ENCODE data around the gene NIPBL. TPM values are rescaled to one million over a fixed set of nuclear protein-coding genes. Genes with fewer than 3 reads are reported as not detected.

The NIPBL gene
- total and polyA plus RNA-seq, 2 of the 13 experiments (the other 11 are each of a cell fraction or from before 2014, with no cell fraction given), result 12.3 to 32.3 TPM

DNA sequence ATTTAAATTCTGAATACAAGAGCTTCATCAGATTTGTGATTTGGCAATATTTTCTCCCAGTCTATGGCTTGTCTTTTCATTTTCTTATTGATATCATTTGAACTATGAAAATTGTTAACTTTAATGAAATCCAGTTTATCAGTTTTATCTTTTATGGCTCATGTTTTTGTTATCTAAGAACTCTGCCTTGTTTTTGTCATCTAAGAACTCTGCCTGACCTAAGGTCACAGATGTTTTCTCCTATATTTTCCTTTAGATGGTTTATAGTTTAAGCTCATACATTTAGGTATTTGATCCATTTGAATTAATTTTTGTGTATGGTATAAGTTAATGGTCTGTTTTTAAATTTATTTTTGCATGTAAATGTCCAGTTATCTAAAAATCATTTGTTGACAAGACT, 52.9 kb downstream of the NIPBL start (continued):
- TF ChIP-seq, protein P1, sequence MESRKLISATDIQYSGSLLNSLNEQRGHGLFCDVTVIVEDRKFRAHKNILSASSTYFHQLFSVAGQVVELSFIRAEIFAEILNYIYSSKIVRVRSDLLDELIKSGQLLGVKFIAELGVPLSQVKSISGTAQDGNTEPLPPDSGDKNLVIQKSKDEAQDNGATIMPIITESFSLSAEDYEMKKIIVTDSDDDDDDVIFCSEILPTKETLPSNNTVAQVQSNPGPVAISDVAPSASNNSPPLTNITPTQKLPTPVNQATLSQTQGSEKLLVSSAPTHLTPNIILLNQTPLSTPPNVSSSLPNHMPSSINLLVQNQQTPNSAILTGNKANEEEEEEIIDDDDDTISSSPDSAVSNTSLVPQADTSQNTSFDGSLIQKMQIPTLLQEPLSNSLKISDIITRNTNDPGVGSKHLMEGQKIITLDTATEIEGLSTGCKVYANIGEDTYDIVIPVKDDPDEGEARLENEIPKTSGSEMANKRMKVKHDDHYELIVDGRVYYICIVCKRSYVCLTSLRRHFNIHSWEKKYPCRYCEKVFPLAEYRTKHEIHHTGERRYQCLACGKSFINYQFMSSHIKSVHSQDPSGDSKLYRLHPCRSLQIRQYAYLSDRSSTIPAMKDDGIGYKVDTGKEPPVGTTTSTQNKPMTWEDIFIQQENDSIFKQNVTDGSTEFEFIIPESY (CRISPR knock-in tag; IDR thresholded peaks at IDR 0.05), result no peak

DNA sequence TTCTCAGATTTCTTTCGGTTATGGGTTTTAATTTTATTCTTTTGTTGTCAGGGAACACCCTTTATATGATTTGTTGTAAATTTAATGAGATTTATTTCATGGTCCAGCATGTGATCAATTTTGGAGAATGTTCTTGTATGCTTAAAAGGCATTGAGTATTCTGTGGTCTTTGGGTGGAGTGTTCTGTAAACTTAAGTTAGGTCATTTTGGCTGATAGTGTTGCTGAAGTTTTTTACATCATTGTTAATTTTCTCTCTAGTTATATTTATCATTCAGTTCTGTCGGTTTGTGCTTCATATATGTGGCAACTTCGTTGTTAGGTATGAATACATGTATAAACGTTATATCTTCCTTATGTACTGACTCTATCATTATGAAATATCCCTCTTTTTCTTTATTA, 55.5 kb downstream of the NIPBL start:
- Histone ChIP-seq H3K4me2 (ENCODE audit: low read depth, low read length) (no peak overlapping the region), H3K27me3 (ENCODE audit: control insufficient read depth in 1 of 2, insufficient read depth in 2 of 2, low read length in 2 of 2) (no peaks in the 10 kb centered on the region), H3K9ac (ENCODE audit: insufficient read depth, low read depth, low read length) (no peak overlapping the region), H3K9me3 (ENCODE audit: low read length) (no peaks in the 10 kb centered on the region), H3K27ac (ENCODE audit: extremely low read length, insufficient read depth, low read length) (no peak overlapping the region), H3K79me2 (ENCODE audit: insufficient read depth, low read length) (peaks cover 99% of the 10 kb centered on the region), H3K36me3 (replicated peaks in 1 of 2; ENCODE audit: control insufficient read depth in 1 of 2, insufficient read depth in 2 of 2, low read length in 2 of 2) (no peaks in the 10 kb centered on the region), H3K4me1 (ENCODE audit: insufficient read depth, low read length) (peaks cover 18% of the 10 kb centered on the region), H2AFZ (ENCODE audit: low read length) (no peak overlapping the region), H3K4me3 (replicated peaks in 1 of 3; ENCODE audit: insufficient read depth in 1 of 3, low read depth in 2 of 3, low read length in 3 of 3) (no peak overlapping the region), H4K20me1 (ENCODE audit: insufficient read depth, low read length) (peaks cover 20% of the 10 kb centered on the region)
- no peak for FAIRE-seq
- POLR2A ChIA-PET, result no interaction called here
- CTCF ChIA-PET (ENCODE audit: low intra/inter-chr PET ratio, low total read pairs), result no interaction called here
- in situ Hi-C loops (cut with HindIII; ENCODE audit: extremely low pct_ligation_motif_present, low pct_unique_long_range_greater_than_20kb), result no loop called here
- intact Hi-C loops (cut with micrococcal nuclease; ENCODE audit: unreplicated experiment), result no loop called here
- WGBS (ENCODE audit: low lambda C conversion rate), result 96% methylated on average over 4 of the region's 4 CpGs
- no peak for DNase-seq (ENCODE audit: low spot score)
- no TSS peak for BruUV-seq (replicated peaks)
- TF ChIP-seq, protein P2, sequence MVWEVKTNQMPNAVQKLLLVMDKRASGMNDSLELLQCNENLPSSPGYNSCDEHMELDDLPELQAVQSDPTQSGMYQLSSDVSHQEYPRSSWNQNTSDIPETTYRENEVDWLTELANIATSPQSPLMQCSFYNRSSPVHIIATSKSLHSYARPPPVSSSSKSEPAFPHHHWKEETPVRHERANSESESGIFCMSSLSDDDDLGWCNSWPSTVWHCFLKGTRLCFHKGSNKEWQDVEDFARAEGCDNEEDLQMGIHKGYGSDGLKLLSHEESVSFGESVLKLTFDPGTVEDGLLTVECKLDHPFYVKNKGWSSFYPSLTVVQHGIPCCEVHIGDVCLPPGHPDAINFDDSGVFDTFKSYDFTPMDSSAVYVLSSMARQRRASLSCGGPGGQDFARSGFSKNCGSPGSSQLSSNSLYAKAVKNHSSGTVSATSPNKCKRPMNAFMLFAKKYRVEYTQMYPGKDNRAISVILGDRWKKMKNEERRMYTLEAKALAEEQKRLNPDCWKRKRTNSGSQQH (CRISPR knock-in tag; IDR thresholded peaks at IDR 0.05; ENCODE audit: low read depth), result no peak
- TF ChIP-seq ZNF572 (CRISPR knock-in tag; IDR thresholded peaks at IDR 0.05) (no peak), SOX6 (IDR thresholded peaks at IDR 0.05) (no peak), SOX6 (CRISPR knock-in tag; IDR thresholded peaks at IDR 0.05) (no peak), ZNF878 (CRISPR knock-in tag; IDR thresholded peaks at IDR 0.05) (no peak), SNAI1 (CRISPR knock-in tag; IDR thresholded peaks at IDR 0.05; ENCODE audit: borderline replicate concordance) (no peak), ZNF432 (CRISPR knock-in tag; IDR thresholded peaks at IDR 0.05; ENCODE audit: borderline replicate concordance) (no peak), ZNF546 (CRISPR knock-in tag; conservative IDR thresholded peaks at IDR 0.05) (no peak), ZFP36L2 (CRISPR knock-in tag; IDR thresholded peaks at IDR 0.05) (no peak), GATAD1 (CRISPR knock-in tag; IDR thresholded peaks at IDR 0.05) (no peak), HNF4A (CRISPR knock-in tag; IDR thresholded peaks at IDR 0.05) (no peak), ZNF17 (CRISPR knock-in tag; IDR thresholded peaks at IDR 0.05) (no peak), CEBPB (IDR thresholded peaks at IDR 0.05; ENCODE audit: borderline replicate concordance, low read depth, low read length) (no peak)
- no peak for ATAC-seq

Measured in HepG2 (cell line).